ENCODE results near the gene TIMP2.
"Not testable (repeated sequence)": the region's sequence is repeated elsewhere in the genome, so short reads cannot be mapped to it uniquely, and the experiment has no call there.

TIMP2 gene

GRCh38 chr17:78965491-78965924 lies 40.3 kb upstream of the TIMP2 start:
- TF ChIP-seq CTCF (IDR thresholded peaks at IDR 0.05; ENCODE audit: insufficient read depth, low read length, missing control alignments): no peak
- H3K4me3 ChIP-seq (ENCODE audit: low read depth, low read length): no peak overlapping the region
- ChIA-PET POLR2A (interaction anchor here (0.5 kb wide), 1 partner anchor 390 kb away, joined by 3 read pairs; no protein-coding TSS in a partner anchor), CTCF (interaction anchor here (0.9 to 12.7 kb wide), 3 partner anchors 6 to 101 kb away, joined by 3 to 214 read pairs (median 107); no protein-coding TSS in a partner anchor)
- DNase-seq (ENCODE audit: low read depth, low spot score): no peak

DNA sequence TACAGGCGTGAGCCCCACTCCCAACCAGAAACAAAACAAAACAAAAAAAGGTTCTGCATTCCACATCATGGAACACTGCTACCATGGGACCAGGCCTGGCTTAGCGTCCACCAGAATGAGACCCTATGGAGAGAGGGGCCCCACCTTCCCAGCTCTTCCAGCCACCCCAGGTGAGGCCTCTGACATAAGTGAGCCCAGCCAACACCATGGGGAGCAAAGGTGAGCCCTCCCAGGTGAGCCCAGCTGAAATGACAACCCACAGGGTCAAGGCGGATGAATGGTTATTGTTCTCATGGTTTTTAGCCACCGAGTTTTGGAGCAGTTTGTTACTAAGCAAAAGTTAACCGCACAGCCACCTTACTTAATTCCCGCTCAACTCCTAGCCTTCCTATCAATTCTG lies 38.2 kb upstream of the TIMP2 start:
- ChIA-PET CTCF (interaction anchor here (0.7 to 12.7 kb wide), 3 partner anchors 8 to 99 kb away, joined by 5 to 214 read pairs (median 107); no protein-coding TSS in a partner anchor), POLR2A (no interaction called here)
- no peak overlapping the region for H3K4me3 ChIP-seq (ENCODE audit: low read depth, low read length)
- no peak for TF ChIP-seq CTCF (IDR thresholded peaks at IDR 0.05; ENCODE audit: insufficient read depth, low read length, missing control alignments)
- DNase-seq (ENCODE audit: low read depth, low spot score): no peak

DNA sequence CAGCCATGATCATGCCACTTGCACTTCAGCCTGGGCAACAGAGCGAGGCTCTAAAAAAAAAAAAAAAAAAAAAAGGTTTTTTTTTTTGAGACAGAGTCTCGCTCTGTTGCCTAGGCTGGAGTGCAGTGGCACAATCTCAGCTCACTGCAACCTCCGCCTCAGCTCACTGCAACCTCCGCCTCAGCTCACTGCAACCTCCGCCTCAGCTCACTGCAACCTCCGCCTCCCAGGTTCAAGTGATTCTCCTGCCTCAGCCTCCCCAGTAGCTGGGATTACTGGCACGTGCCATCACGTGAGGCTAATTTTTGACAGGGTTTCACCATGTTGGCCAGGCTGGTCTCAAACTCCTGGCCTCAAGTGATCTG lies 37.8 kb upstream of the TIMP2 start:
- CTCF ChIA-PET: interaction anchor here (0.9 to 12.7 kb wide), 3 partner anchors 9 to 99 kb away, joined by 3 to 214 read pairs (median 107); no protein-coding TSS in a partner anchor
- H3K4me3 ChIP-seq (ENCODE audit: low read depth, low read length); DNase-seq (ENCODE audit: low read depth, low spot score); POLR2A ChIA-PET: not testable (repeated sequence)

DNA sequence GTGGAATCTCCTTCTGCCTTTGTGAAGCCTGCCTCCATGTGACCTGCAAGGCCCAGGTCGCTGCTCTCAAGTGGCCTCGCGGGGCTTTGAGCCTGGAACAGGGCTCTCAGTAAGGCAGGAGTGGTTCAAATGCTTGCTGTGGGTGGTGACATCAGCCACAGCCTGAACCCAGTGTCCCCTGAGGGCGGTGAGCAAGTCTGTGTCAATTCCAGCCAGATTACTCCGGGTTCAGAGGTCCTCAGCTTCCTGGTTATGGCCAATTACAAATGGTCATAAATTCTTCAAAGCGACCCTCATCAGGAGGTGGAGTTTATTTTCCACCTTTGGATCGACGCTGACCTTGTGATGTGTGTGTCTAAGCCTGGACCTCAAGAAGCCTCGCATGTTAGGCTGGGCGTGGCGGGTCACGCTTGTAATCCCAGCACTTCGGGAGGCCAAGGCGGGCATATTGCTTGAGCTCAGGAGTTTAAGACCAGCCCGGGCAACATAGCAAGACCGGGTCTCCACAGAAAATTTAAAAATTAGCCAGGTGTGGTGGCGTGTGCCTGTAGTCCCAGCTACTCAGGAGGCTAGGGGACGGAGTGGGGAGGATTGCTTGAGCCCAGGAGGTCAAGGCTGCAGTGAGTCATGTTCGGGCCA lies 37.3 kb upstream of the TIMP2 start:
- DNase-seq (ENCODE audit: low read depth, low spot score): no peak
- no peak overlapping the region for H3K4me3 ChIP-seq (ENCODE audit: low read depth, low read length)
- POLR2A ChIA-PET: no interaction called here
- TF ChIP-seq CTCF (IDR thresholded peaks at IDR 0.05; ENCODE audit: insufficient read depth, low read length, missing control alignments): no peak
- CTCF ChIA-PET: interaction anchor here (0.9 to 12.7 kb wide), 3 partner anchors 9 to 98 kb away, joined by 3 to 214 read pairs (median 107); no protein-coding TSS in a partner anchor

GRCh38 chr17:78961571-78961970 lies 36.4 kb upstream of the TIMP2 start:
- CTCF ChIA-PET: interaction anchor here (0.6 to 12.7 kb wide), 3 partner anchors 10 to 97 kb away, joined by 3 to 214 read pairs (median 107); no protein-coding TSS in a partner anchor
- no peak overlapping the region for H3K4me3 ChIP-seq (ENCODE audit: low read depth, low read length)
- no peak for TF ChIP-seq CTCF (IDR thresholded peaks at IDR 0.05; ENCODE audit: insufficient read depth, low read length, missing control alignments)
- DNase-seq (ENCODE audit: low read depth, low spot score): no peak
- POLR2A ChIA-PET: no interaction called here

GRCh38 chr17:78960928-78961327 lies 35.7 kb upstream of the TIMP2 start:
- ChIA-PET CTCF (interaction anchor here (0.9 to 12.7 kb wide), 3 partner anchors 11 to 109 kb away, joined by 3 to 214 read pairs (median 107); no protein-coding TSS in a partner anchor), POLR2A (no interaction called here)
- no peak overlapping the region for H3K4me3 ChIP-seq (ENCODE audit: low read depth, low read length)
- no peak for DNase-seq (ENCODE audit: low read depth, low spot score)
- TF ChIP-seq CTCF (IDR thresholded peaks at IDR 0.05; ENCODE audit: insufficient read depth, low read length, missing control alignments): no peak

Data from AG04449 (cell line).